CMK (cell line): Measurements from ENCODE around the gene PJA2.

Experiments
- DNase-seq: peaks from one replicate; pipeline ENCODE4 v3.0.0-alpha.2; 2010; ENCODE audit warnings: low read depth

Gene PJA2

DNA sequence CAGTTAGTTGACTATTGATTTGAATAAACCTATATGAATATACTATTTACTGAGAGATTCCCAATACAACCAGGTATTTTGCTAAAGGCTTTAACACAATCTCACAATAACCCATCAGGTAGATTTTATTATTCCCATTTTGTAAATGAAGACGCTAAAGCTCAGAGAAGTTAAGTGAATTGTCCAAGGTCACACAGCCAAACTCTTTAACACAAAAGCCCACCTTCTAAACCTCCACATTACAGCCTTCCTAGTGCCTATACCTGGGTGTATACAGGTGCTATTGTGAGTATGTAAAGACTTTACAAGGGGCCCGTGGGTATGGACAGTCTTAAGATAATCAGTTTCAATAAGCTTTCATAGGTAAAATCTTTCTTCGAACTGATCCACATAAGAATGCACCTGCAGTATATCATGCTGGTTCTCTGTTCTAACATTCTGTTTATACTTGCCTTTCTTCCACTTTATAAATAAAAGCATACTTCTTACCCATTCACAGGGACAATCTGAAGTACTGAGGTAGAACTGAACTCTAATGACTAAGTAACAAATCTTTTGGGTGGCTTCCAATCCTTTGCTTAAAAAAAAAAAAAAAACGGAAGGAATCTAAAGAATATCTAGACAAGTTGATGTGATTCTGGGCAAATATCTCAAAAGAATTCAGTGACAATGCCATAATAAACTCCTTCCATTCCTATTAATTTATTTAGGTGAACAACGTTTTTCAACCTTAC, 59.1 kb downstream of the PJA2 start:
- DNase-seq = no peak

DNA sequence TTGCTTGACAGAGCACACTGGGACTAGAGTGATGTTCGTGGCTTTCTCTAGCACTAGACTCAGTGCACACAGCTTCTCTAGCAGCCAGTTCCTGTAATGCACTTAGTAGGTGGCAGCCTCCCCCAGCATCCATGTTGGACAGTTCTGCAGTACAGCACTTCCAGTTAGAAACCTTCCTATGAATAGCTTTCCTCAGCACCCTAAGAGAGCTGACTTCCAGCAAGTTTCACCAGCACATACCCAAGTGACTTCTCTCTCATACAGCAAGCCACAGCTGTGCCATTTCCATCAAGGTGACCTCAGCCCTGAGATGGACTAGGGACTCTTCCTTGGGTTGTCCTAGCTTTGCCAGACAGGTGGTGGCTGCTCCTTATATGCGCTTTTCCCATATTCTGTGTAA, 60.4 kb downstream of the PJA2 start:
- no peak for DNase-seq

DNA sequence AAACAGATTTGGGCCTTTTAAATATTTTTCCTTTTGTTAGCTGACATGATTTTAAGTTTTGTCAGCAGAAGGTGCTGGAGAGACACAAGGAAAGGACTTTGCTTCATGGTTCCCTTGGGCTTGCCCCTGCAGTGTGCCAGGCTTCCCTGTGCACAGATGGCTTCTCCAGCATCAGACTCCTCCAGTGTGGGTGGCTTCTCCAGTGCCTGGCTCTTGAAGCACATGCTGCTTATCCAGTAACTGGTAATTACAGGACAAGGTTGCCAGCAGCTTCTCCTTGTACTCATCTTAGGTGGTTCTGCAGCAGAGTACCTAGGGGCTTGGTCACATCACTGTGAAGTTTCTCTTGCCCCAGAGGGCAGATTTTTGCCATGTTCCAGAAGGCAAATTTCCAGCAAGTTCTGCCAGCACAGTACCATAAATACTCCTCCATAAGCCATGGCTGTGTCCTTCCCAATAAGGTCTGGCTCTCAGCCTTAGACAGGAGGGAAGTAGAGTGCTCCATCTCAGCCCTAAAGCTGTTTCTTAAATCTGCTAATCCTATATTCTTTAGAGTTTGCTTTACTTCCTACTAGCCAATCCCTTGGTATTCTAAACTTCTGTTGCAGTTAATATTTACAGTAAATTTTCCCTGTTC, 62.4 kb downstream of the PJA2 start:
- no peak for DNase-seq

DNA sequence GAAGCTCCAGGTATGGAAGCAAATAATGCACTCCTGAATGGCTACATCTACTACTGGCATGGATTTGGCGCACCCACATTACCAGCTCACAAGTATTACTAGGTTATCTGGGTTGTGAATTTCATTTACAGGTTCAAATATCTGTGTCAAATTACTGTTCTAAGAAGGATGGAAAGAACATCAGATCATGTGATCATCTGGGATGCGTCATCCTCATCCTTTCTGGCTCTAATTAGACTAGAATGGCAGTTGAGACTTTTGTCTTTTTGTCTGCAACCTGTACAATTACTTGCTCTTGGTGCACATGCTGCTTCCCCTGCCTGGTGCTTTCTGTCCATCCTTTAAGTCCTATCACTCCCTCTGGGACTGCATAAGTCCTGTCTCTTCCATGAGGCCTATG, 64.1 kb downstream of the PJA2 start:
- no peak for DNase-seq

DNA sequence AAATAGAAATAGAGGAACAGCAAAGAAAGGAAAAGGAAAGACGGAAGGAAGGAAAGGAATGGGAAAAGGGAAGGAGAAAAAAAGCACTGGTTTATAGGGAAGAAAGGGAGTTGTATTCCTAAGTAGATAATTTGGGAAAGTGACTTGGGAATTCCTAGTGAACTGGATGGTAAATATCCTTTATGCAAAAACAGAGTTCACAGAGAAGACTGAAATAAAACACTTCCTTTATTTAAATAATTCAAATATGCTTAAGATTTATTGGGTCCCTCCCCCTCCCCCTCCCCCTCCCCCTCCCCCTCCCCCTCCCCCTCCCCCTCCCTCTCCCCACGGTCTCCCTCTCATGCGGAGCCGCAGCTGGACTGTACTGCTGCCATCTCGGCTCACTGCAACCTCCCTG, 69.4 kb downstream of the PJA2 start:
- no peak for DNase-seq

DNA sequence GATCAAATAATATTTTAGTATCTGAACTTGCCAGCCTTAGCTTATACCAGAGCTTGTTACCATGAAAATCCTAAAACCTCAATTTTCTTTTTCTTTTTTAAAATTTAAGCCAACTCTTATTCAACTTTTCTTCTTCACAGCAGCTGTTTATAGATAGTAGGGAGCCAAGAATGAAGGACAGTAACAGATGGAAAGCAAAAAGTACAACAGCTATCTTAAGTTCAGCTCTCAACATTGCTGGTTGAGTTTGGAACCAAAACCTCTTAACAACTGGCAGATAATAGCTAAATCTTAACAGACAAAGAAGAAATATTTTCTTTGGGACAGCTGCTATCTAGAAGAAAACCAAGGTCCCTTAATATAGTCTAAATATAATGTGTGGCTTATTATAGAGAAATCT, 74.7 kb downstream of the PJA2 start:
- no peak for DNase-seq

DNA sequence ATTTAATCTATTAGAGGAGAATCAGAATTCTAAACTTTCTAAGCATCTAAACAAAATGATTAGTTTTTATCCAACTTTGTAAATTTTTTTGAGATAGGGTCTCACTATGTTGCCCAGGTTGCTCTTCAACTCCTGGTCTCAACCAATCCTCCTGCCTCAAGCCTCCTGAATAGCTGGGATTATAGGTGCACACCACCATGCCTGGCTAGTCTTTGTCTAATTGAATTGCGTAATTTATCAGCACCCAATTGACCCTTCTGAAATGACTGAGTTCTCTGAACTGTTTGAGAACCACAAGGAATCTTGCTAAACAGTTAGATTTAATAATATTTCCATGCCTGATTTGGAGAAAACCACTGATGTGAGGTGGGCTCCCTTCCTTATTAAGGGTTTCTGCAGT, 75.7 kb downstream of the PJA2 start:
- no peak for DNase-seq

DNA sequence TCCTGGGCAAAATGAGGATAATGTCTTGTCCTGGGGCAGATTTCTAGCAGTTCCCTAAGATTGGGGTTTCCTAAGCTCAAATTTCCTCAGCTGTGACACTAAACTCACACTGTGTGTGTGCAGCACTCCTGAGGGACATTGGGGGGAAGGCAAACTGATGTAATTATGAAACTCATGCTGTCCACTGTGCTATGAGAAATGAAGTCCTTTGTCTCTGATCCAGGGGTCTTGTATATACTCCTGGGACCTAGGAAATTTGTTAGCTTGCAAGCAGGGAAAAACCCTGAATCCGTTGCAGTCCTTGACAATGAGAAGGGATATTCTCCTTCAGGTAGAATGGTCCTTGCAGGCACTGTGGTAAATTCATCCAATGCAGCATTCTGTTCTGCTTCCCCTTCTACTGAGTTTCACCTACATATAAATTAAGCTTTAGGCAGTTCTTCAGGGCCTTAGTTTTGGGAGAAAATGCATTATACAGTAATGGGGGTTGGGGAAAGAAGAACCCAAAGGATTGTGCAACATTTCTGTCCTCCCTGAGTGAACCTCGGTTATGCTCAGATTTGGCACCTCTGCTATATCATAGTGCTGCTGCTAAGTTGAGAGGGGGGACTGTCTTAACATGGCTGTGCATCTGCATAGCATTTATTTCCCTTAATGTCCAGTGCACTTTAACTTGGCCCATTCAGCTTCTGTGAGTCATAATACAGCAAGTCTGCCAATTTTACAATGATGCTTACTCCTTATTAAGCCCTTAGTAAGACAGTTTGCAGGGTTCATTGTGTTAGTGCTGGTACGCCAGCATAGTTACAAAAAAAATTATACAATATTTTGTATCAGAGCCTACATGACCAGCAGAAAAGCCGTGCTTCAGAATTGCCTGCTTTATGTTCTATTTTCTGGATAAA, 80.2 kb downstream of the PJA2 start:
- no peak for DNase-seq

DNA sequence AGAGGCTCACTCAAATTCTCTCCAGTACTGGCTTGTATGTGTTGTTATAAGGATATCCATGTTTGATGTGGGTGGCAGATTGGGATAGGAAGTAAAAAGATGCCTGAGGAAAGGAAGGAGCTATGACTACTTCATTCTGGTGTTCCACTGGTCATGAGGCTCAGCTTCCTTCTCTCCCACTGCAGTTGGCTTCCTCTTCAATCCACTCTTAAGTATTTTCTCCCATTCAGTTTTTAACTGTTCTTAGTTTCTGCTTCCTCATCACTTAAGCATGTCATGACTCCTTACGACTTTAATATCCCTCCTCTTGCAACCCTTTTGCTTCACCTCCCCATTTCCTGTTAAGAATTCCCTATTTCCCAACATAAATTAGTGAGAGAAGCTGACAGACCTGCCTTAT, 81.1 kb downstream of the PJA2 start:
- DNase-seq = no peak

DNA sequence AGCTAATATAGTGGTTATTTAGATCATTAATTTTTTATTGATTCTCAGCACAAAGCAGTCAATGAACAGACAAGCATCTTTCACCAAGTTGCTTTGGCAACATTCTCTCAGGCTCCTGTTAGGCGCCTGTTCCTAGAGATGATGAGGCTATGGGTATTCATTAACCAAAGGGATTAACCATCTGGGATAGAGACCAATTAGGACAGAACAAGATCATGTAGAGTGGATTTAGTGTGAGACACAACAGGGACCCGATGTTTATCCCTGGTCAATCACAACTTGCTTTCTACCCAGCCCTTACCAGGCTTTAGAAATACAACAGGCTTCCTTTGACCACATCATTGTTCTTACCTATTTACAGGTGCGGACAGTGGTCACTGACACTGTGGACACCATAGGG, 82.2 kb downstream of the PJA2 start:
- no peak for DNase-seq

DNA sequence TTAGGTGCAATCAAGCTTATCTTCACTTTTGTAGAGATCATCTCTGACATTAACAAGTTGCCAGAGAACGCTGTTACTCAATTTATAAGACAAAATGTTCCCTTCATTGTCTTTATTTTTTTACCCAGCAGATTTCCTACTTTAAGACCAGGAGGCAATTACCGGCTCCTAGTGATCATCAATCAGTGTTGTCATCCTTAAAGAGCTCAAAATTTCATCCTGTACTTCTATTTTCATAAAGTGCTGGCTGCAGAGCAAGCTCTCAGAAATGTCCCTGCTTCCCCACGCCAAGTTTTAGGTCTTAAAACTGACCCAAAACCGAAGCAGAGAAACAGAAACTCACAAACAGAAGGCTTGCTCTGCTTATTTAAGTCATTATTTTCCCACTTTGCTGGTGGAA, 82.9 kb downstream of the PJA2 start:
- no peak for DNase-seq

DNA sequence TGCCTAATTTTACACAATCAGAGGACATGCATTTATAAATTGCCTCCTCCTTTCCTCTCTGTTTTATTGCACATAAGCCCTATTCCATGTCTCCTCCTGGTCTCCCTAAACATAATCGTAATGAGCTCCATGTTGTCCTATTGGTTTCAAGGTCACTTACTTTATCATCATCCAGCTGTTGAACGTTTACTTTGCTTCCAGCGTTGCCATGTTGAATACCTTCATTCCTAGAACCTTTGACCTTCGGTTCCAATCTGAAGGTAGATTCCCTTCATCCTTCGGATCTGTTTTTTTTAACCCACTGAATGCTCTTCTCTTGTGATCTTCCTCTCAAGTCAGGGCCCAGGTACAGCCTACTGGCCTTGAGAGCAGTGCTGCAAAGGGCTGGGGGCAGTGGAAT, 84.3 kb downstream of the PJA2 start:
- no peak for DNase-seq

DNA sequence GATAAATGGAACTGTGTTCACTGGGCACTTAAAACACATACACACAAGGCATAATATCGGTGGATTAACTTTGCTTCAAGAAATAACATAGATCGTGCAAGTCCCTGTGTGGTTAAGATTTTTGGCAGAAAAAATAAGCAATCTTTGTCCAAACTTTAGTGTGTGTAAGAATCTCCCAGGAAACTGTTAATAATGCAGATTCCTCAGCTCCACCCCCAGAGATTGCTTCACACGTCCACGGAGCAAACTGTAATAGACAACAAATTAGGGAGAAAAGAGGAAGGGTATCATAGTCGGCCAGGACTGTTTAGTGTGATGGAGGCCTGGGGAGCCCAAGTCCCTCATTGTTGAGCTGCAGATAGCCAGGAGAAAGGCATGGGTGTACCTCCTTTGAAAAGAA, 84.8 kb downstream of the PJA2 start:
- no peak for DNase-seq

DNA sequence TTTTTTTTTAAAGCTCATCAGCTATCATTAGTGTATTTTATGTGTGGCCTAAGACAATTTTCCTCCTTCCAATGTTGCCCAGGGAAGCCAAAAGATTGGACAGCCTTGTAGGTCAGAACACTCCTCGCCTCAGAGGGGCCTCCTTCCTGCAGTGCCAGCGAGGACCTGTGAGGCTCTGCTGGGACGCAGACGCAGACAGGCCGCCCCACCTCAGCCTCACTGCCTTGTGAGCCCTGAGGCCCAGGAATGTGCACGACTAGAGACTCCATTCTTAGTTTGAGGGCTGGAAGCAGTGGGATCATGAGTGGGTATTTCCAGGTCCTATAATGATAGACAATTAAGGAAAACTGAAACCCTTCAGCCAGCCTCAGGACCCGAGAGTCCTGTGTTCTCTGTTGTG, 85.4 kb downstream of the PJA2 start:
- DNase-seq = no peak

DNA sequence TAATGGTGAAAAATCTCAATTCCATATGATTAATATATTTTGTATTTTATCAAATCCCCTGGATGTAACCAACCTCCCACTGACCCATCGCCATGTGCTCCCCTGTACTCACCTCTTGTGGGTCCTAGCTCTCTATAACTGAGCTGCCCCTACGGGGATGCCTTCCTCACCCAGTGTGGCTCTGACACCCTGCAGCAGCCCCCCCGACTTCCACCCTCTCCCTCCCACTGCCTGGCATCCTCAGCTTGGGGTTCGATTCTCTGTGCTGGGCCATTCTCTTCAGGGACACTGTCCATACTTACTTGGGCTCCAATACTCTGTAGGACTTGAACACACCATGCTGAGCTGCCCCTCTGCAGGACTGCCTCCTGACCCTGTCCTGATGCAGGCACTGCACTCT, 87.1 kb downstream of the PJA2 start:
- DNase-seq = no peak

DNA sequence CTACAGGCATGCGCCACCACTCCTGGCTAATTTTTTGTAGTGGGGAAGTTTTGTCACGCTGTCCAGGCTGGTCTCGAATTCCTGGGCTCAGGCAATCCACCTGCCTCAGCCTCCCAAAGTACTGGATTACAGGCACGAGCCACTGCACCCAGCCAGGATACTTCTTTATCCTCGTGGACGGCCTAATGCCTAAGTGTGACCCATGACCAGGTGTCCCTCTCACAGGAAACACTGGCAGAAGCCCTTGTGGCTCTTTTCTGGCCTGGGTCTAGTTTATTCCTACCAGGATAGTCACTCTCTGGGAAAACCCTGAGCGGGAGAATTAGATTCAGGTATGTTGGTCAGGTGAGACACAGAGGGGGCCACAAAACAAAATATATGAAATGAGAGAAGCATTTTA, 90.4 kb downstream of the PJA2 start:
- no peak for DNase-seq

DNA sequence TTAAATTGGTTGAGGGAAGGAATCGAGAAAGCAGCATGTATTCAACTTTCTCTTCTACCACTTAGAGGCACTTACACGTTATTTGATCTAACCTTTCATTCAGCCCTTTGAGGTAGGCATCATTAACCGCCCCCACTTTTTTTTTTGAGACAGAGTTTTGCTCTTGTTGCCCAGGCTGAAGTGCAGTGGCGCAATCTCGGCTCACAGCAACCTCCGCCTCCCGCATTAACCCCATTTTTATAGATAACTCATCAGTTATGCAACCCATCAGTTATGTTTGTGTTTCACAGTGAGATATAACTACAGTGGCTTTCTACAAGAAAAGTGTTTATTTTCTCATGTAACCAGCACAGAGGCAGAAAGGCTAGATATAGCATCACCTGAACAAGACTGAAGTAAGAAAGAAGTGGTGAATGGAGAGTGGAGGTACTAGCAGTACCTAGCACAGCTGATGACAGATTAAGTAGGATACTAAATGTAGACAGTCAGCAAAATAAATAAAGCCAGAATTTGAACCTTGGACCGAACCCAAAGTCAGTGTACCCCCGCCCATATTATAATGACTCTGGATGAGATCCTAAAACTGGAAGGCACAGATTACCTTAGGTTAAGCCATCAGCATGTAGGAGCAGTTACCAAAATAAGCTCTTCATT, 91.2 kb downstream of the PJA2 start:
- DNase-seq = no peak

DNA sequence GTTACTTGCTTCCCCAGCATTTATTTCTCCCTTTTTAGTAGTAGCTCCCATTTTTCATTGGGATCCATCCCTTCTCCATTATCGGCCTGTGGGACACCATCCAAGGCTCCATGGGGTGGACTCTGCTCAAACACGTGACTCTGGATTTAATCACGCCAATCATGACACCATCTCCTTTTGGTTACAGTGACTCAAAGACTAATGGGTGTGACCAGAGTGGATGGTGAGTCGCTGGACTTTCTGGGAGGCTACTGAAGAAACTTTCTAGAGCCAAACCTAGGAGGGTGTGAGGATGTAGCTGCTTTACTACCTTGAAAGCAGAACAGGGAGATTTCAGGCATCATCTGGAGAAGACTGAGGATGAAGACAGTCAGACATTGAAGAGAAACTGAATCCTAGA, 93.1 kb downstream of the PJA2 start:
- no peak for DNase-seq

DNA sequence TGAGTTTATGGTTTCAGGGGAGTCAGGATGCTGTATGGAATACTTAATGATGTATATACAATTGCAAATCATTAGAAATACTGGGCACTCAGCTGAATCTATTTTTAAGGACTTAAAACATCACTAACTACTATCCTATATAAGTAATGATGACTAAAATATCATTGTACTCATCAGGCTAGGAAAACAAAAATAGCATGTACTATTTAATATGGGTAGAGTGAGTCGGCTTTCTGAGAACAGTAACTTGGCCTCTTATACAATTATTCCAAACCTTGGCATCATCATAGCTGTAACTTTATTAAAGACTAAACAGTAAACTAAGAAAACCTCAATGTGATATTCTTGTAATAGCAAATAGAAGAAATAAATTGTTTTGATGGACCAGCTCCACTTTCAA, 94.5 kb downstream of the PJA2 start:
- DNase-seq = no peak

DNA sequence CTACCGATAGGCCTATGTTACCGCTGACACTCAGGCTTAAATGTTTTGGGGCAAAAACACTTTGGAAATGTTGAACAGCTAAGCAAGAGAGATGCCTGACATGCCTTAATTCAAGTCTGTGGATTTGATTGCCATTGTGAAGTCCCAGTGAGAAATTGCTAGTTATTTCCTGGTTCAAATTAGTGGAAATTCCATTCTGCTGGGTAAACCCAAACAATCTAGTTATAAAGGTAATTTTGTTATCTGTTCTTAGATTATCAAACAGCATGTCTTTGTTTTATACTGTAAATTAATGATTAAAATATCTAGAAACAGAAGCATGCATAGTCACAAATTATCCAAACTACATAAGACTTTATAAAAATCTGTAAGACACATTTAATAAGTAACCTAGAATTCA, 96.6 kb downstream of the PJA2 start:
- DNase-seq = no peak

DNA sequence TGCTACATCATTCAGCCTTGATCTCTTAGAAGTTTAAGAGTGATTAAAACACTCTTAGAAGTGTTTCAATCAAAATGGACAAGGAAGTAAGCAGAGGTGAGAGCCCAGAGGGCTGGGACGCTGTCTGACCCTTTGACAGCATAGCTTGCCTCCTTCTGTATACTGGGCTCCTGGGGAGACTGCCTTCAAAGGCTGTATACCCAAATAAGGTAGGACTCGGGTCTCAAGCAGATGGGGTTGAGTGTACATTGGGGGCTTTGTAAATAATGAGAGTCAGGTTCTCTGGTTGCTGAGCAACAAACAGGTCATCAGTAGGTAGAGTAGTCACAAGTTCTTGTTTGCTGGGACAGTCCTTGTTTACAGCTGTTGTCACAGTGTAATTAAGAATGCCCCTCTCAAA, 97.1 kb downstream of the PJA2 start:
- DNase-seq = no peak

DNA sequence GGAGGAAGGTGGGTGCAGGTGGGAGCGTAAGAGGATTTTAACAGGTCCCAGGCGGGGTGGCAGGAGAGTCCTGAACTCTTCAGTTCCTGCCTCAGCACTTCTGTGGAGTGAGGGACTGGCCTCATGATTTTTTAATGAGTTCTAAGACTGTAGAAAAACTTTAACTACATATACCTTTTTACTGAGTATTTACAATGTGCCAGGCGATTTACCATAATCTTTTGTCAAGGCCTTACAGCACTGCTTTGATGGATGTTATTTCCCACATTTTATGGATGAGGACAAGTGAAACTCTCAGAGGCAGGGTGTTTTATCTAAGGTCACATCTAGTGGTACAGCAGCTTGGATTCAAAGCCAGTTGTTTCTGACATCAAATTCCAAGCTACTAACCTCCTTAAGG, 99.5 kb downstream of the PJA2 start:
- DNase-seq = no peak
